NCI-H1694 (cell line): ENCODE results near the gene CRHR2.
A peak's percentile ranks its signal among the peaks of the same experiment; 100 is the strongest.

Source experiments
- DNase-seq: peaks from one replicate; lab custom pipeline; 2025; lab: John Stamatoyannopoulos, UW

The CRHR2 gene

DNA sequence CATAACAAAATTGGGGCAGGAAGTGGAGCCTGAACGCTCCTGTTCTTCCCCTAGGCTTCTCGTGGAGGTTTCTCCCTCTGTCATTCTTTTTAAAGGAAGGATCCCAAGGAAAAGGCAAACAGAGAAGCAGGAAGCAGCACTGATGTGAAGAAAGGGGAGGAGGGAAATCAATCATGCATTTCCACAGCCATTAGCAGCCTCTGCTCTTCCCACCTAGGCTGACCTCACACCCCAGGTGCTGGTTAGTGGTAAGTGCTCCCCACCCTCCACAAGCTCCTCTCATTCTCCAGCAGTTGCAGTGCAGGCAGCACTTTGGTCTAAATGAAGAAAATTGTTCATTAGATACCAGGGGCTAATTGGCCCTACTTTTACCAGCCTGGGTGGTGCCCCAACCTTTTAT lies 2.6 kb downstream of the CRHR2 start:
- DNase-seq = no peak

DNA sequence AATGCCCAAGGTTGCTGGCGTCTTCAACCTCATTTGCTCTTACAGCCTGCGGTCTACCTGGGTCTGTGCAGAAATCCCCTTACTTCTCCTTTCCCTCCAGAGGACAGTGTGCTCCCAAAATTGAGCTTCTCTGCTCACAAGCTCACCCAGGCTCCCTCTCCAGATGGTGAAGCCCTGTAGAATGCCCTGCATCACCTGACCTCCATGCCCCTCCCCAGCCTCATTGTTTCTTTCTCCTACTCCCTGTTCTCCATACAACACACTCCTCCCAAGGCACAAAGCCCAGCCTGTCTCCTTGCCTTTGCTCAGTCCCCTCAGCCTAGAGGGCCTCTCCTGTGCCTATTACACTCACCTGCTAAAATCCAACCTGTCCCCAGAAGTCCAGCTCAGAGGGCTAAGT lies 3.5 kb downstream of the CRHR2 start:
- DNase-seq = peak; percentile 14

DNA sequence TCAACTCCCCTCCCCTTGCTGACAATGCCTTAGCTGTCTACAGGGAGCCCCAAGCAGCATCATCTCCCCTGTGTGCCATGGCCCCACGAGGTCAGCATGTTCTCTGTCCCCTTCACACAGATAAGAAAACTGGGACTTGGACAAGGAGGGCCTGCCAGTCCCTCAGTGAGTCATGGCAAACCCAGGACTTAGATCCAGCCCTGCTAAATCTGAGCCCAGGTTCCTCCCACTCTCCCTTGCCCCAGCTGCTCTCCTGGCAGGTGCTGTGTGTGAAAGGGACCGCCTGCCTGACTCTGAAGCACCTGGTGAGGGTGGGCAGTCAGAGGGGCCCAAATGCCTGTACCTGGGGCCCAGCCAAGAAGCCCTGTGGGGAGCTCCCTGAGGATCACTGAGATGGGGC lies 7.4 kb downstream of the CRHR2 start:
- DNase-seq = no peak

DNA sequence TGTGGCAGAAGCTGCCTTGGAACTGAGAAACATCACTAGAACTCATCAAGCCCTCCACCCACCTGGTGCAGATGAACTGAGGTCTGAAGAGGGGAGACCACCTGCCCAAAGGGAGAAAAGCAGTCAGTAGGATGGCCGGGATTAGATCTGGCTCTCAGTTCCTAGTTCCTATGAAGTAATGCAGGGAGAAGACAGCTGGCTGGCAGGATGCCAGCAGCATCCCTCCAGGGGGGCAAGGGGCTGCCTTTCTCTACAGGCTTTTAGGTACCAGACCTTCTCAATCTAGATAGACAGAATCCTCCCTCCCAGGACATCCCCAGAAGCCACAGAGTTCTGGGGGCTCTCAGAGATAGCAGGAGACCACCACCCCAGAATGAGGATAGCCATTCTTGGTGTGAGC lies 7.8 kb downstream of the CRHR2 start:
- peak; percentile 20 for DNase-seq

DNA sequence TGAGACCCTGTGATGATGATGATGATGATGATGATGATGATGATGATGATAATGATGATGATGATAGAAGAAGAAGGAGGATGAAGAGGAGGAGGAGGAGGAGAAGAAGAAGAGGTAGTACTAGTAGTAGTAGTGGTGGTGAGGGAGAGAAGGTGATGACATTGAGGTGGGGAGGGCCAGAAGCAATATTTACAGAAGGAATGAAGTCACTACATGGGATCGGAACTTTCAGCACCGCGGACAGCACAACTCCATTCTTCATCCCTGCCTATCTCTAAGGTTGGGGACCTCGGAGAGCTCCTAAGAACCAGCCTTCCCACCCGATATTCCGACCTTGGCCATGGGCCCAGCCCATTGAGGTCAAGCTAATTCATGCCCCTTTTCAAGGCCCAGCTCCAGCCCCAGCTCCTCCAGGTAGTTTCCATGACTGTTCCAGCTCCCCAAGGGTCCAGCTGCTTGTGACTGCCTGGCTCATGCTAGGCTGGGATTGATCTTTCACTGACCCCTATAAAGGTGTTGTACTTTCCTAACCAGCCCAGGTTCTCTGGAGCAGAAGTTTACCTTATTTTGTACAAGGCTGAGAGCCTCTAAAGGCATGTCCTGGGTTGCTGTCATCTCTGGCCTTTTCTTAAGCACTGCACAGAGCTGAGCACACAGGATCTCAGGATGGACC lies 10.3 kb downstream of the CRHR2 start:
- DNase-seq = no peak

DNA sequence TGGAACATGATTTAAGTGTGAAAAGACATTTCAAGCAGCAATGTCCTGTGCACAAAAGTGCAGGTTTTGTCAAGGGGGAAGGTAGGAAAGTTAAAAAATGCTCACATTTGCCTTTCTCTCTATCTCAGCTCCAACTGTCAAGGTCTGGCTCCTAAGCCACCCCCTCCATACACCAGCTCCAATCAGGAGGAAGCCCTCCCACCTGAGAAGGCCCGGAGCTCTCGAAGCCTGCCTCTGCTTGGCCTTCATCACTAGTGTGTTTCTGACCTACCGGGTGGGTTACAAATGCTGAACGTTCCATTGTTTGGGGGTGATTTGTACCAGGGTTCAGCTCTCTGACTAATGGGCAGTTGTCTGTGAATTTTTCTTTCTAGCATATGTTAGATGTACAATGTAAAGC lies 14.2 kb downstream of the CRHR2 start:
- DNase-seq = no peak

DNA sequence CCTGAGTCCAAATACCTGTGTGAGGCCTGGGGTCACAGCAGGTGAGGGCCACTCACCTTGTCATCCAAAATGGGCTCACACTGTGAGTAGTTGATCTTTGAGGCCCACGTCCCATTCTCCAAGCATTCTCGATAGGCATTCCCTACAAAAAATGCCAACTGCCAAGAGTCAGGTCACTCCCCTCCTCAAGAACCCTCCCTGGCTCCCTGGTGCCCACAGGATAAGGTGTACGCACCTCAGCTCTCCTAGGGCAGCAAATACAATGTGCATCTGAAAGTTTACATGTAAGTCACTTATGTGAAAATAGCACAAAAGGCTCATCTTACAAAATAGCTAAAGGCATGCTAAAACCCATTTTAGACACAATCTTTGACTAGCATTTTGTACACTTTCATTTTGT lies 15.1 kb downstream of the CRHR2 start:
- no peak for DNase-seq

DNA sequence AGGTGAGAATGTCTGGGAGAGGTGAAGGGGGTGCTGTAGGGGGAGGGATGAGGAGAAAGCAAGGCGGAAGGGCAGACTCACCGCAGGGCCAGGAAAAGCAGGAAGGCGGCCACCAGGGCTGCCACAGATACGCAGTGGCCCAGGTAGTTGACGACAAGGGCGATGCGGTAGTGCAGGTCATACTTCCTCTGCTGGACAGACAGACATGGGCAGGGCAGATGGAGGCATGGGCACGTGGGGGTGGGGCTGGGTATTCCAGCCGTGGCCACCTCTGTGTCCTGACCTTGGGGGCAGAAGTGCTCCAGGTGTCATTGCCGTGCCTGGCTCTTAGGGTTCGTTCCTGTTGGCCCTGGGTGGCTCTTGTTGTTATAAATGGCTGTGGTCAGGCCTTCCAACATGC lies 16.8 kb downstream of the CRHR2 start:
- no peak for DNase-seq

DNA sequence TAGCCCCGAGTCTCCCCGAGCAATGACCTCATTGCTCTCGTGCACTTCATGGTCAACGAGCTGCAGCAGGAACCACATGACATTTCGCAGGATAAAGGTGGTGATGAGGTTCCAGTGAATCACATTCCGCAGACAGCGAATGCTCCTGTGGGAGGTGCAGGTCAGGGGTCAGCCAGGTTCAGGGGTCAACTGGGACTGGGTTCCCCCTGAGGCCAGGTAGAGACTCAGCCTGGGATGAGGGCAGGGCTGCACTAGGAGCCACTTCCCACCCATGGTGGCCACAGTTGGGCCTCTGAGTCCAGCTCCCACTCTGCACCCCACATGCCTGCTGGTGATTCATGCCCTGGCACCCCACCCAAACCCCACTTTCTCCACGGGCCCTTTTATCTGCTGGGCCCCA lies 17.2 kb downstream of the CRHR2 start:
- no peak for DNase-seq

DNA sequence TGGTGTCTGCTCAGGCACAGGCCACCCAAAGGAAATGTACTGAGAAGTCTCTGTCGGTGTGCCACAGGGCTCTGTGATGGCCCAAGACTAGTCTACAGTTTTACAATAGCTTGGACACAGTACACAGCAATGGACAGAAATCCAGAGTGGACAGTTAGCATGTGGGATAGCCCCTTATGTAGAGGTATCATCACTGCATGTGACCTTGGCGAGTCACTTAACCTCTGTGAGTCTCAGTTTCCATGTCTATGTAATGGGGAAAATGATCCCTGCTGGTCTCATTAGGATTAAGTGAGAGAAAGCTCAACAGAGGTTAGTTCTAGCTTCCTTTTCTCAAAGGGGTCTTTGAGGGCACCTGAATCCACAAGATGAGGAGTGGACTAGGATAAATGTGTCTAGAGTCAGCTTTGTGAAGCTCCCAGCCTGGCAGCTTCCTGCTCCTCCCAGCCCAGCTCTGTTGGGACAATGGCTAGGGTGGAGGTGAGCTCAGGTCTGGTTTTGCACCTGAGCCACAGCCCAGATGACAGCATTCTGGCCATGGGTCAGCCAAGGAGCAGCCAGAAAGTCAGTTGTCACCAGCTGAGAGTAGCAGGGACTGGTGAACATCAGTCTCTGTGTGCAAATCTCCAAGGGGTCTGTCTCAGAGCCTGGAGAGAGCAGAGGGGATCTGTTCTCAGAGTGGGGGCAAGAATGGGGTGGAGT lies 17.9 kb downstream of the CRHR2 start:
- no peak for DNase-seq

DNA sequence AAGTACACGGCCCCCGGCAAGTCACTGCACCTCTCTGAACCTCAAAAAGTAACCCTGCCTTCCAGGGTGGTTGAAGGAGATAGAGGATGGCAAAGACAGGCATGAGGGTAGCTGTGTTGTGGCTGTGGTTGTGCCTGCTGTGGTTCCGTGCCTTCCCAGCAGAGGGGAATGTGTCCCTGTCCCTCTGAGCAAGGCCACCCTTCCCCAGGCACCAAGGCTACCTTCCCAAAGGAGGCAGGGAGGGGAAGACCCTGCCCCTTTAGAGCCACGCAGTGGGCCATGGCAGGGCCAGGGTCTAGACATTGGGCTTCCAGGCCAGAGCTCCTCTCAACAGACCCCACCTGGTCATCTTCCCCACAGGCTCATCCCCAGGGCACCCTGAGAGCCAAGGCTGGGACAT lies 18.8 kb downstream of the CRHR2 start:
- no peak for DNase-seq

DNA sequence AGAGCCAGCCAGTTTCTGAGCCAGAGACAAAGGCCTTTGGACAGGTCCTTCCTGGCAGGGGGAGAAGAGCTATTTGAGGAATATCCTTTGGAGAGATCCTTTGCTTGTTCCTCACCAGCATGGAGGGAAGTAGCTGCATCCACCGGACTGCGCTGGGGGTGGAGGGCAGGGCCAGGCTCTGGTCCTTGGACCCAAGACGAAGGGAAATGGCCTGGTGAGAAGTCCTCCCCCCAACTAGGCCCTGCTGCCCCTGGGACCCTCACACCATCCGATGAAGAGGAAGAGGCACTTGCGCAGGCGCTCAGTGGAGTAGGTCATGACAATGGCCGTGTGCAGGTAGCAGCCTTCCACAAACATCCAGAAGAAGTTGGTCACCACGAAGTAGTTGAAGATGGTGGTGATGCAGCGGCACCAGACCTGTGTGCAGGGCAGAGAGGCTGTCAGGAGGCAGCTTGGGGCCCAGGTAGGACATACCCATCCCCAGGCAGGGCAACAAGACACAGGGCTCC lies 19.8 kb downstream of the CRHR2 start:
- no peak for DNase-seq

DNA sequence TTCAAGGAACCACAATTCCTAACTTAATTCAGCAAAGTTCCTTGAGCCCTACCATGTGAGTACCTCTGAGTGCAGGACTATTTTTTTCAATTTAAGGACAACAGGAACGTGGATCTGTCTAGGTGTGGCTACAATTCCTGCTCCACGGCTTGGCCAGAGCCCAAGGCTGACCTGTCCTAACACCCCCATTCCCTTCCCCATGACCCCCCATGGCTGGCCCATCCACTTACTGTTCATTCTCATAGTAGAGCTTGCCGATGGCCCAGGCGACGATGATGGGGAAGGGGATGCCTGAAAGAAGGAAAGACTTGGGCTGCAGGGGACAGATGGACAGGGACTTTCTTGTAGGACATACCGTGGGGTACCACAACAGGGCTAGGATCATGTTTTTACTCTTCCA lies 20.3 kb downstream of the CRHR2 start:
- DNase-seq = no peak

DNA sequence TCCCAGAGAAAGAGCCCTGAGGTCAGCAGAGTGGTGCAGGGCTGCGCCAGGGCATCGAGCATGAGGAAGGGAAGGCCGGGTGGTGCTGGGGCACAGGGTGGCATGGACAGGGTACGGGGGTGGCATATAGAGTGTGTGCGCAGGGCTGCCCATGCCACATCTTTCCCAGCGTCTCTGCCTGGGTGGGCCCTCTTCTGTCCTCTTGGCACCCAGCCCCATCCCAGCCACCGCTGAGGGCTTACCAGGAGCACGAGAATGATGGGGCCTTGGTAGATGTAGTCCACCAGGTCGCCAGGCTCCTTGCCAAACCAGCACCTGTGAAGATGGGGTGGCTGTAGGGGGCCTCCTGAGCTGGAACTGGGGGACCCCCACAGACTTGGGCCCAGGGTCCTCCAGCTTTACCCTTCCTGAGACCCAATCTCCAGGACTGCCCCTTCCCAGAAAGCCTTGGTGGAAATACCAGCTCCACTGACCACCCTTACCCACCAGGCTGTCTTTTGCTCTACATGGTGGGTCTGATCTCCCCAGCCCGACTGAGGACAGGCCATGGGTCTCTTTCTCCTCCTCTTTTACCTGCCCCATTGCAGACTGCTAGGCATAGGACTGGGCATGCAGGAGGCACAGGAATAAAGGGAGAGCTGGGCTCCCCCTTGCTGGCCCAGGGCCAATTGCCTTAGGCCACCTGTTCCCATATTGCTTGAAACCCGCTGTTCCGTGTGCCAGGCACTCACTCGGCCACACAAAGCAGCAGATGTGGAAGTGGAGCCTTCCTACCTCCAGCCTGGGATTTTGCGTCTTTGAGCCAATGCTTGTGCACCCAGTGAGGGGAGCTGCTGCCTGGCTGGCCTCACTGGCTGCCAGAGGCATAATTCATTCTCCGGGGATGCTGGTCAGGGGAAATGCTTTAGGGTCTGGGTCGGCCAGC lies 21.7 kb downstream of the CRHR2 start:
- DNase-seq = peak; percentile 93

DNA sequence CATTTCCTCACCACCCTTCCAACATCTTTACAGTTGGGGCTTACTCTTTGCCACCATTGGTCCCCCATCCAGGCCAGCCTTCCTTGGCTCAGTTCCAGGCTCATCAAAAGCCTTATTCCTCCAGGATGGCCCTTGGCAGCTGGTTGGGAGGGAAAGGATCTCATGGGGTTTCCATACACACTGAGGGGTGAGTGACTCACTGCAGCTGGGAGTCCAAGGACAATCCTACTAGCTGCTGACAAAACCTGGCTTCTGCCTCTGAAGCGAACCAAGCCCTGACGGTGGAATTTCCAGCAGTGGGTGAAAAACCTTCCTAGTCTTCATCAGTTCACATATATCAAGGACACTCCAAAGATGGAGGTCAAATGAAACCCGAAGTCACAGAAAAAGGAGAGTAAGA lies 22.9 kb downstream of the CRHR2 start:
- DNase-seq = peak; percentile 56

DNA sequence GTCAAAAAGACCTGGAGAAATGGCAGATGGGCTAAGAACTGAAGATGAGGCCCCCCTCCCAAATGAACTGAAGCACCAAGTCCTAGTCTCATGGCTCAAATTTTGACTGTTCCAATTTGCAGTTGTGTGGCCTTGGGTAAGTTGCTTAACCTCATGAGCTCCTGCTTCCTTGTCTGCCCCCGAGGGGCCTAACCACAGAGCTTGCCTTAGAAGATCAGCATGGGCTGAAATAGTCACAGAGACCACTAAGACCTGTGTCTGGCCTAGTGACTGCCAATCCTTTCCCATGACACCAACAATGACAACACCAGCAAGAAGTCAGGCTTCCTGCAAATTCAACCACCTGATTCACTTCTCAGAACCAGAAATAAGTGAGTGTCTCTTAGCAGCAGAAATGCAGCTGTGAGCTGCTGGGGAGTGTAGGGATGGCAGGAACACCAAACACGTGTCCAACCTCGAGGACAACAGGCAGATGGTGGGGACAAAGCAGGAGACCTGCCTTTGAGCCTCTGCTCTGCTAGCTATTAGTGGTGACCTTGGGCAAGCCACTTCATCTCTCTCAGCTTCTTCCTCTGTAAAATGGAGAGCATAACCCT lies 23.7 kb downstream of the CRHR2 start:
- DNase-seq = no peak

DNA sequence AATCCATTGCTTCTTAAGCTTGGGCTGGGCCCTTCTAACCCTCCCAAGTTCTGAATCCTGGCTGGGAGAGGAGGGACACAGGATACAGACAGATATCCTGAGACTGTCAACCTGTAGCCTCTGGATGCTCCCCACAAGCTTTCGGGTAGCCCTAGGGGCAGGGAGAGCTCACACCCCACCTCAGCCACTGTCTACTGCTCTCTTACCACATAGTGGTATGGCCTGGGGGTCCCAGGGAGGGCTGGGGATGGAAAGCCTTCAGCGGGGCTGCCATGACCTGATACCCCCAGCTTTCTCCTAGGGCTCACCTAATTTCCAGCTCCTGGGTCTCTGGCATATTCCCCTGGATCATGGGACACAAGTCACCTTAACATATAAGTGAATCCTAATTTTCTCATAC lies 25.1 kb downstream of the CRHR2 start:
- DNase-seq = no peak

DNA sequence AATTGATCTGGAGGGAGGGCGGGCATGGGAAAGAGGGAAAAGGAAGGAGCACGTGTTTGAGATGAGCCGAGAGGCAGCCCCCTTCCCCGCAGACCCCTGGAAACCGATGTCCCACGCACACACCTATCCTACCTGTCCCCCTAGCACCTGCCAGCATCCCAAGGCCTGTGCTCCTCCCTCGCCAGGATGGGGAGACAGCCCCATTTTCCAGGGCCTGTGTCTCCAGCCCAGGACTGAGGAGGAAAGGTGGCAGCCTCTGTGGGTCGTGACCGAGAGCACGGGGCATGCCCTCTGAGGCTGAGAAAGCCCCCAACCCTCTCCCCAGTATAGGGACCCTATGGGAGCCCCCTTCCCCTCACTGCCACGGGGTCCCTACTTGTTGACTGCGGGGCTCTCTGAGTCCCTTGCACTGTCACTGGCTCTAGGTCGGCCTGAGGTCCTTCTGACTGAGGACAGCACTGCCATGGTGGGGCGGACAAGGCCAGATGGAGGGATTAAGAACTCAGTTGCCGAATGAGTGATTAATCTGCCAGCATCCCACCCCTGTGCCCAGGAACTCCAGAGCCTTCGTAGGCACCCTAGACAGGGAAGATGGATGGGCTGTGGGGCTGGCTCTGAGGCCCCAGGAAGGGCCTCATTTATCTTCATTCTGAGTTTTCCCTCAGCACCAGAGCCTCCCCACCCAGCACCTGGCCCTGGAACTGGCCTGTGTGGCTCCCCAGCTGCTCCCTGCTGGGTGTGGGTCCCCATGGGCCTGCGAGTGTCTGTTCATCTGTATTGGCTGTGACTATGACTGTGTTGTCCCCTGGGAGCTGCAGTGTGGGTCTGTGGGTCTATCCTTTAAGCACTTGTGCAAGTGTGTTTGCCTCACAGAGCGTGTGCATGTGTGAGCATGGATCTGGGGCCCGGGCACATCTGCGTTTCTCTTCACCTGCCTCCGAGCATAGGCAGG lies 26.0 kb downstream of the CRHR2 start:
- peak; percentile 9 for DNase-seq

DNA sequence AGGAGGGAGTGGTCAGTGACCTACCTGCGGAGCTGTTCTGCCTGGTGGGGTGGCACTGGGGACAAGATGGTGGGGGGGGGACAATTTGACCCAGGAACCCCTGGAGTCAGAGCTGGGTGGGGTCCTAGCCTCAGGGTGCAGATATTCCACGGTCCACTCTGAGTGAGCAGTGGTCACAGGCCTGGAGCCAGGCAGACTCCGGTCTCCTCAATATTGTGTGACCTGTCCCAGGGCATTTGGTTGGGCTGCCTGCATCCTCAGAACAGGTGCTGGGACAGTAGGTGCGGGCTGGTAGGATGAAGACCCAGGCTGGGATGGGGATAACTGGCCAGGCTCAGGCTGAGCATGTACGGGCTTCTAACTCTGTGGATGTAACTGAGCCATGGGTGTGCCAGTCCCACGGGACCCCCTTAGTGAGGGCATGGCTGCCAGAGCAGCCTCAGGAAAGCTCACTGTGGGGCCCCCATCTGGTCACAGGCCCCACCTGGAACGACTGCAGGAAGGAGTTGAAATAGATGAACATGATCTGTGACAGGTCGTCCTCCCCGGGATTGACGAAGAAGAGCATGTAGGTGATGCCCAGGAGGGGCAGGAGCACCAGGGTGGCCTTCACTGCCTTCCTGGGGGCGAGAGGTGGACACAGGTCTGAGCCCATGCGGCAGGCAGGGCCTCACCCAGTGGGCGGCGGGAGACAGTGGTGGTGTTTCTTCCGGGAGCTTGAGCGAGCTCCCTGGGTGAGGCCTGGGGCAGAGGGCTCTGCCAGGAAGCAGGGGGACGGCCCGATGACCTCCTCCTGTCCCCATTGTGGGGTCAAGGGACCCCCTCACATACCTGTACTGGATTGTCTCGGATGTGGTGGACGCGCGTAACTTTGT lies 26.9 kb downstream of the CRHR2 start:
- no peak for DNase-seq
